Activated T-helper 1 cell treated with anti-CD3 and anti-CD28 coated beads, Interleukin-12 subunit alpha, Interleukin-12 subunit beta, Interleukin-2, Interleukin-4 antibody, amounts not matched to agents 30 ng/mL and 10 ng/mL and 1 ng/mL, durations not matched to agents 14 hours and 24 hours and 36 hours (primary cell): ENCODE measurements around the gene EFCAB8. TPM values are rescaled to one million over a fixed set of nuclear protein-coding genes. Genes with fewer than 3 reads are reported as not detected.
"Not testable (repeated sequence)": the region's sequence is repeated elsewhere in the genome, so short reads cannot be mapped to it uniquely, and the experiment has no call there.

Experiments
- DNase-seq: peaks from one replicate; pipeline ENCODE4 v3.0.0; 2021; ENCODE audit warnings: low spot score
- H3K27ac Mint-ChIP-seq: one replicate; pipeline ENCODE4 v1.8.0; 2021; ENCODE audit warnings: mild to moderate bottlenecking, mixed read lengths
- H3K27me3 Mint-ChIP-seq: one replicate; pipeline ENCODE4 v1.8.0; 2022; ENCODE audit warnings: mild to moderate bottlenecking, moderate library complexity, mixed read lengths; ENCODE audit not compliant: insufficient read depth
- H3K36me3 Mint-ChIP-seq: one replicate; pipeline ENCODE4 v1.8.0; 2021; ENCODE audit warnings: low read depth, mixed read lengths
- H3K4me1 Mint-ChIP-seq: one replicate; pipeline ENCODE4 v1.8.0; 2021; ENCODE audit warnings: low read depth, mixed read lengths
- H3K4me3 Mint-ChIP-seq: one replicate; pipeline ENCODE4 v1.8.0; 2021; ENCODE audit warnings: mild to moderate bottlenecking, moderate library complexity, mixed read lengths
- H3K9me3 Mint-ChIP-seq: one replicate; pipeline ENCODE4 v1.8.0; 2021; ENCODE audit warnings: mixed read lengths
- intact Hi-C: fragments of 100-400 bp; cut with micrococcal nuclease; formaldehyde crosslinking; loops from one replicate; pipeline ENCODE4 v1.15.1; 2024
- total RNA-seq: library from RNA; stranded (reverse); gene quantifications from 2 replicates; pipeline ENCODE4 v1.2.3, GENCODE V29; 2022

Gene EFCAB8
- total RNA-seq, 1 donor from 2014 or later = 0.39 TPM

DNA sequence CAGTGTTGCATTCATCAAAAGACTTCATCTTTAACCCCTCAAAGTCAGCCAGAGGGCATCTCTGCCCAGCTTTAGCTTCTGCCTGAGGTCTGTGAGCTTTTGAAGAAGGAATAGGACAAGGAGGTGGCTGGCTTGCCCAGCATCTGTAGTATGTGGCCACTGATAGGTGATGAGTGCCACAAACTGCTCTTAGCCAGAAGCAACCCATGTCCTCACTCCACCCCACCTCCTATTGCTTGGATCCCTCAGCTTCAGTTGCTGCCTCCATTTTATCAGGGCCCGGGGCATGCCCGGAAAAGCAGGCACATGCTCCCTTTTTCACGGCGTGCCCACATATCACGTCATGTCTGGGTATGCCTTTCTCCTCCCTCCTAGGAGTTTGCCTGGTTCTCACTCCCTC is 11.9 kb upstream of the EFCAB8 start:
- H3K4me3 Mint-ChIP-seq = no peak overlapping the region
- H3K36me3 Mint-ChIP-seq = peaks cover 52% of the 10 kb centered on the region
- H3K4me1 Mint-ChIP-seq = peaks cover 7% of the 10 kb centered on the region
- H3K27me3 Mint-ChIP-seq = no peaks in the 10 kb centered on the region
- H3K9me3 Mint-ChIP-seq = no peaks in the 10 kb centered on the region
- intact Hi-C loops = loop anchor here (10.0 kb wide), 1 partner anchor 128 kb away; no protein-coding TSS in a partner anchor
- no peak overlapping the region for H3K27ac Mint-ChIP-seq
- no peak for DNase-seq

DNA sequence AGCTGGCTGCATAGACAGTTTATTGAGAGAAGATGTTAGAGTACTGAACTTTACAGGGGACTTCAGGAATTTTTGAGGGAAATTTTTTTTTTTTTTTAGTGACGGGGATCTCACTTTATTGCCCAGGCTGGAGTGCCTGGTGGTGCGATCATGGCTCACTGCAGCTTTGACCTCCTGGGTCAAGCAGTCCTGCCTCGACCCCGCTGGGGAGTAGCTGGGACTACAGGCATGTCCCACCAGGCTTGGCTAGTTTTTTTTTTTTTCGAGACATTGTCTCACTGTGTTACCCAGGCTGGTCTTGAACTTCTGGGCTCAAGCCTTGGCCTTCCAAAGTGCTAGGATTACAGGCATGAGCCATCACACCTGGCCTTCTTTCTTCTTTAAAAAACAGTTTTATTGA is 10.8 kb upstream of the EFCAB8 start:
- peaks cover 4% of the 10 kb centered on the region for H3K4me1 Mint-ChIP-seq
- intact Hi-C loops = loop anchor here (10.0 kb wide), 1 partner anchor 127 kb away; no protein-coding TSS in a partner anchor
- no peak overlapping the region for H3K4me3 Mint-ChIP-seq
- DNase-seq = no peak
- H3K27me3 Mint-ChIP-seq = no peaks in the 10 kb centered on the region
- no peaks in the 10 kb centered on the region for H3K9me3 Mint-ChIP-seq
- peaks cover 53% of the 10 kb centered on the region for H3K36me3 Mint-ChIP-seq
- no peak overlapping the region for H3K27ac Mint-ChIP-seq

DNA sequence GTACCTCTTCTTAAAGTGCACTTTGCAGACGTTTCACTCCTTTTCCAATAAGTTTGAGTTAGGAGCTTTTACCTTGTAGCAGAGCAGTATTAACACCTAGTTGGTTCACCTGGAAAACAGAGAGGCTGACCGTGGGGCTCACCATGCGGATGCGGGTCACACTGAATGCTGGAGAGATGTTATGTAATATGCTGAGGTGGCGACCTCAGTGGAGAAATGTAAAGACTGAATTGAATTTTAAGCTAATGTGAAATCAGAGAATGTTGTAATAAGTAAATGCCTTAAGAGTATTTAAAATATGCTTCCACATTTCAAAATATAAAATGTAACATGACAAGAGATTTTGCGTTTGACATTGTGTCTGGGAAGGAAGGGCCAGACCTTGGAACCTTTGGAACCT is 9.9 kb upstream of the EFCAB8 start:
- Mint-ChIP-seq H3K36me3 (peaks cover 54% of the 10 kb centered on the region), H3K9me3 (no peaks in the 10 kb centered on the region), H3K27me3 (no peaks in the 10 kb centered on the region), H3K4me1 (peaks cover 4% of the 10 kb centered on the region), H3K27ac (no peak overlapping the region), H3K4me3 (no peak overlapping the region)
- intact Hi-C loops = loop anchor here (10.0 kb wide), 1 partner anchor 126 kb away; no protein-coding TSS in a partner anchor
- no peak for DNase-seq

DNA sequence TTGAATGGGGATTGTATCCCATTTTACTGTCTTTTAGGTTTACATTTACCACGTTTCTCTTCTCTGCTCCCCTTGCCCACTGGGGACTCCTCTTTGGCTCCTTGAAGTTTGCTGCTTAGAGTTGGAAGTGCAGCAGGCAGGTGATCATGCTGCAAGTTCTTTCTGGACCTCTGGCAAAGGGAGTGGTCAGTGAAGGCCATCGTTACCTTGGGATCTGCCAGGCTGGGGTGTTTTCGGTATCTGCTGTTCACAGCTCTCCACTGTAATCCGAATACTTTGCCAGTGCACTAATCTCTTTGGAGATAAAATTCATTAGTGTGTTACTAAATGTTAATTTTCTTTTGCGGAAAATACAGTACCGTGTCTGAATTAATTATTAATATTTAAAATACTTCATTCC is 9.1 kb upstream of the EFCAB8 start:
- Mint-ChIP-seq H3K4me1 (peaks cover 5% of the 10 kb centered on the region), H3K27ac (no peak overlapping the region), H3K4me3 (no peak overlapping the region), H3K9me3 (no peaks in the 10 kb centered on the region), H3K36me3 (peaks cover 51% of the 10 kb centered on the region), H3K27me3 (no peaks in the 10 kb centered on the region)
- DNase-seq = no peak
- intact Hi-C loops = loop anchor here (10.0 kb wide), 1 partner anchor 125 kb away; no protein-coding TSS in a partner anchor

DNA sequence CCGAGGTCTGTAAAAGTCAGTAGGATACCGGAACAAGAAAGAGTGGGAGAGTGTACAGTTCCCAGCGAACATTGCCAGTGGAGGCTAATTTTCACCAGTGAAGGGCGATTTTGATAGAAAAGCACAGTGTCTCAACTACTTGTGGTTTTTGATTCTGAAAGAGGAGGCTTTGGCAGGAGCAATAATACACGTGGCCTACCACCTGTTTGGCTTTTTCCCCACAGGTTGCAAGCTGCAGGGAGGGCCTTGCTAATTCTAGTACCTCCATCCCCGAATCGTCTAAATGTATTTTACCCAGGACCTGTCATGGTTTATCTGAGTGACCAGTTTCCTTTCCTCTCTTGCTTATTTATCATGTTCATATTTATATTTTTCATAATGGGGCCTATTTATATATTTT is 3.3 kb upstream of the EFCAB8 start:
- peaks cover 29% of the 10 kb centered on the region for H3K36me3 Mint-ChIP-seq
- no peaks in the 10 kb centered on the region for H3K27me3 Mint-ChIP-seq

DNA sequence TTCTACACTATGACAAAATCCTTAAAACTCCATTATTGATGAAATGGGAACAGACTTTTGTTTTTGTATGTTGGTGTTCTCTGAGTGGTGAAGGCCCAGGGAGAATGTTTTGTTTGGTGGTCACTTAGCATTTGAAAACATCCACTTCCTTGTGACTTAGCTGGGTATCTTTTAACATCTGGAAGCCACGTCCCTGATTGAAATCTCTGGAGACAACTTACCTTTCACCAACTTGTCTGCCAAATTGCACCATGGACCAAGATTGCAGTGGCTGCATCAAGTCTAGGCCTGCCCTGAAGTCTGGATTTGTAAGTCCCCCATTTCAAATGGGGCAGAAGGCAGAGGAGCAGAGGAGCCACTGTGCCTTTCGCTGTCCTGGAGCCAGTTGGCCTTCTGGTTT is 534 bp upstream of the EFCAB8 start:
- H3K27ac Mint-ChIP-seq = no peak overlapping the region
- intact Hi-C loops = no loop called here

More for the DNA sequence above, 3.3 kb upstream of the EFCAB8 start:
- peaks cover 15% of the 10 kb centered on the region for H3K4me1 Mint-ChIP-seq
- no peaks in the 10 kb centered on the region for H3K9me3 Mint-ChIP-seq
- H3K4me3 Mint-ChIP-seq = no peak overlapping the region
- intact Hi-C loops = no loop called here
- H3K27ac Mint-ChIP-seq = no peak overlapping the region
- no peak for DNase-seq

DNA sequence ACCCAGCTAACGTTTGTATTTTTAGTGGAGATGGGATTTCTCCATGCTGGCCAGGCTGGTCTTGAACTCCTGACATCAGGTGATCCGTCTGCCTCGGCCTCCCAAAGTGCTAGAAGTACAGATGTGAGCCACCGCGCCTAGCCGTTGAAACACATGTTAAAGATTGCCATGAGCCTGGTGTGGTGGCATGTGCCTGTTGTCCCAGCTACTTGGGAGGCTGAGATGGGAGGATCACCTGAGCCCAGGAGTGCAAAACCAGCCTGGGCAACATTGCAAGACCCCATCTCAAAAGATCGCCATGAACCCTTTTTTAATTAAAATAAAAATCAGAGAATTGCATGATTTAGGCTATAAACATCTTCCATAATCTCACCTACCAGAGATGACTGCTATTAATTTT is 2.7 kb downstream of the EFCAB8 start:
- DNase-seq = no peak
- Mint-ChIP-seq H3K9me3 (no peaks in the 10 kb centered on the region), H3K36me3 (peaks cover 4% of the 10 kb centered on the region), H3K27ac (no peak overlapping the region), H3K4me3 (no peak overlapping the region), H3K27me3 (no peaks in the 10 kb centered on the region), H3K4me1 (no peaks in the 10 kb centered on the region)
- intact Hi-C loops = no loop called here

More for the DNA sequence above, 534 bp upstream of the EFCAB8 start:
- Mint-ChIP-seq H3K4me1 (peaks cover 15% of the 10 kb centered on the region), H3K9me3 (no peaks in the 10 kb centered on the region), H3K27me3 (no peaks in the 10 kb centered on the region), H3K36me3 (peaks cover 18% of the 10 kb centered on the region), H3K4me3 (no peak overlapping the region)
- DNase-seq = no peak

DNA sequence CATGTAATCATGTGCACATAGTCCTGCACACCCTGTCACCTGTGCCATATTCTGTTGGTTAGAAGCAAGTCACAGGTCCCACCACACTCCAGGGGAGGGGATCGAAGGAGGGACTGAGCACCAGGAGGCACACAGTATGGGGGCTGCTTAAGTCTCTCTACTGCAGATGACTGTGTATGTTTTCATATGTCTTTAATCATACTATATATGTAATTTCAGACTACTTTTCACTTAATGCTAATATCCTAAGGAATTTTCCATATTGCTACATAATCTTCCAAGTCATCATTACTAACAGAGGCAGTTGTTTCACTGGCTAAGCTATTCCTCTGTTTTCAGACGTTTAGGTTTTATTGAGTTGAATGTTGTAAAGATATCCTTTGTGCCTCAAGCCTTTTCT is 10.8 kb downstream of the EFCAB8 start:
- no peak overlapping the region for H3K4me3 Mint-ChIP-seq
- DNase-seq = no peak
- no peak overlapping the region for H3K27ac Mint-ChIP-seq
- intact Hi-C loops = no loop called here
- H3K27me3 Mint-ChIP-seq = no peaks in the 10 kb centered on the region
- H3K36me3 Mint-ChIP-seq = no peaks in the 10 kb centered on the region
- no peaks in the 10 kb centered on the region for H3K4me1 Mint-ChIP-seq
- H3K9me3 Mint-ChIP-seq = no peaks in the 10 kb centered on the region

DNA sequence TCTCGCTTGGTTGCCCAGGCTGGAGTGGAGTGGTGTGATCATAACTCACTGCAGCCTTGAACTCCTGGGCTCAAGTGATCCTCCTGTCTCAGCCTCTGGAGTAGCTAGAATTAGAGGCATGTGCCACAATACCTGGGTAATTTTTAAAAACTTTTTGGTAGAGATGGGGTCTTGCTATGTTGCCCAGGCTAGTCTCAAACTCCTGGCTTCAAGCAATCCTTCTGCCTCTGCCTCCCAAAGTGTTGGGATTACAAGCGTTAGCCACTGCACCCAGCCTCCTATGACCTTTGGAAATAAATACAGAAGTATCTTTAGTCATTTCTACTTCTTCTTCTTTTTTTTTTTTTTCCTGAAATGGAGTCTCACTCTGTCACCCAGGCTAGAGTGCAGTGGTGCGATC is 11.8 kb downstream of the EFCAB8 start:
- H3K9me3 Mint-ChIP-seq, H3K4me1 Mint-ChIP-seq, DNase-seq, H3K4me3 Mint-ChIP-seq, intact Hi-C loops, H3K27me3 Mint-ChIP-seq, H3K36me3 Mint-ChIP-seq, H3K27ac Mint-ChIP-seq: not testable (repeated sequence)

DNA sequence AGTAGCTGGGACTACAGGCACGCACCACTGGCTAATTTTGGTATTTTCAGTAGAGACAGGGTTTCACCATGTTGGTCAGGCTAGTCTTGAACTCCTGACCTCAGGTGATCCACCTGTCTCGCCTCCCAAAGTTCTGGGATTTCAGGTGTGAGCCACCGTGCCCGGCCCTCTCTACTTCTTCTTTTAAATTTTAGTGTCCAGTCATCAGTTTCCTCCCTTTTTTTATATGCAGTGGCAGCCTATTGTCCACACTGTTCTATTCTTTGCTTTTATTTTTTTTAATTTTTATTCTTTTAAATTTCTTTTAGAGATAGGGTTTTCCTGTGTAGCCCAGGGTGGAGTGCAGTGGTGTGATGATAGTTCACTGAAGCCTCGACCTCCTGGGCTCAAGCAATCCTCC is 12.3 kb downstream of the EFCAB8 start:
- no peaks in the 10 kb centered on the region for H3K4me1 Mint-ChIP-seq
- DNase-seq = no peak
- no peaks in the 10 kb centered on the region for H3K27me3 Mint-ChIP-seq
- intact Hi-C loops = no loop called here
- no peaks in the 10 kb centered on the region for H3K36me3 Mint-ChIP-seq
- H3K9me3 Mint-ChIP-seq = no peaks in the 10 kb centered on the region
- H3K4me3 Mint-ChIP-seq = no peak overlapping the region
- no peak overlapping the region for H3K27ac Mint-ChIP-seq

DNA sequence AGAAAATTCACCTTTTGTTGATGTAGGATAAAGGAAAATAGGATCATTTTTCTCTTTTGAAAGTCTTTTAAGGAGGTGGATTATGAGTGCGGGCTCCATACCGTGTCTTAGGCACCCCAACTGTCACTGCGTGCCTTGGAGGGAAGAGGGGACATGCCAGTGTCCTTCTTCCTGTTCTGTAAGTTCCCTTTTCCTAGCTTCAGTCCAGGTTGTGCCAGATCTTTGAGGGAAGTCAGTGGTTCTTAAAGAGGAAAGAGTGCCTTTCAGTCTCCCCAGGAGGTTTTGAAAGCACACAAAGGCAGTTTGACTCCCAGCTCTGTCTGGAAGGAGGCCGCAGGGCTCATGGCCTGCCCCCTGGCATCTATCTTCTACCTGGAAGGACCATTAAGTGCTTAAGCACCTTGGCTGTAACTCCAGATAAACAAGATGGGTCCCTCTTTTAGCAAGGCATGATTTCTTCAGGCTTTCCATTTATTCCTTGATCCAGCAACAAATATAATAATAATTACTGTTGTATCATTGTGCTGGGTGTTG is 13.0 kb downstream of the EFCAB8 start:
- Mint-ChIP-seq H3K27me3 (no peaks in the 10 kb centered on the region), H3K4me3 (no peak overlapping the region), H3K4me1 (no peaks in the 10 kb centered on the region), H3K27ac (no peak overlapping the region), H3K9me3 (no peaks in the 10 kb centered on the region), H3K36me3 (no peaks in the 10 kb centered on the region)
- intact Hi-C loops = no loop called here
- DNase-seq = no peak

DNA sequence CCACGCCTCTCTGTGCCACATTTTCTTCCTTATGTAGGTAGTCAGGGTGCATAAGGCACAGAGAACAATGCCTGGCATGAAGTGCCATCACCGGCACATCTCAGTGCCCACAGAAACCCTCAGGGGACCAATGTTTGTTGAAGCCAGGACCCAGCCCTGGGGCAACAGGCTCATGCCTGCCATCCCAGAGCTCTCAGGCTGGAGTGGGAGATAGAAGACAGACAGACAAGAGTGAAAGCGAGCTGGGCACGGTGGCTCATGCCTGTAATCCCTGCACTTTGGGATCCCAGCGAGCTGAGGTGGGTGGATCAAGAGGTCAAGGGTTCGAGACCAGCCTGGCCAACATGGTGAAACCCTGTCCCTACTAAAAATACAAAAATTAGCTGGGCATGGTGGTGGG is 13.5 kb downstream of the EFCAB8 start:
- H3K27ac Mint-ChIP-seq = no peak overlapping the region
- intact Hi-C loops = no loop called here
- H3K4me3 Mint-ChIP-seq = no peak overlapping the region
- H3K27me3 Mint-ChIP-seq = no peaks in the 10 kb centered on the region
- no peak for DNase-seq
- no peaks in the 10 kb centered on the region for H3K36me3 Mint-ChIP-seq
- H3K4me1 Mint-ChIP-seq = no peaks in the 10 kb centered on the region
- H3K9me3 Mint-ChIP-seq = no peaks in the 10 kb centered on the region

DNA sequence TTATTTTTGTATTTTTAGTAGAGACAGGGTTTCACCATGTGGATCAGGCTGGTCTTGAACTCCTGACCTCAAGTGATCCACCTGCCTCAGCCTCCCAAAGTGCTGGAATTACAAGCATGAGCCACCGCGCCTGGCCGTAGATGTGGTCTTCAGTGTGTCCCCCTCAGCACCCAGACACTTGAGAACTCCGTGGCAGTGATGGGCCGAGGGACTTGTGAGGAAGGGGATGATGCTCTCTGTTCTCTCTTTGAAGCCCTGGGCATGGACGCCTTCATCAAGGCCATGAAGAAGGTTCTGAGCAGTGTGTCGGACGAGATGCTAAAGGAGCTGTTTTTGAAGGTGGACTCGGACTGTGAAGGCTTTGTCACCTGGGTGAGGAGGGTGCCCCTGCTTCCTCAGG is 16.9 kb downstream of the EFCAB8 start:
- DNase-seq = no peak
- intact Hi-C loops = no loop called here
- Mint-ChIP-seq H3K27ac (no peak overlapping the region), H3K4me1 (no peaks in the 10 kb centered on the region), H3K27me3 (no peaks in the 10 kb centered on the region), H3K36me3 (no peaks in the 10 kb centered on the region), H3K4me3 (no peak overlapping the region), H3K9me3 (no peaks in the 10 kb centered on the region)

DNA sequence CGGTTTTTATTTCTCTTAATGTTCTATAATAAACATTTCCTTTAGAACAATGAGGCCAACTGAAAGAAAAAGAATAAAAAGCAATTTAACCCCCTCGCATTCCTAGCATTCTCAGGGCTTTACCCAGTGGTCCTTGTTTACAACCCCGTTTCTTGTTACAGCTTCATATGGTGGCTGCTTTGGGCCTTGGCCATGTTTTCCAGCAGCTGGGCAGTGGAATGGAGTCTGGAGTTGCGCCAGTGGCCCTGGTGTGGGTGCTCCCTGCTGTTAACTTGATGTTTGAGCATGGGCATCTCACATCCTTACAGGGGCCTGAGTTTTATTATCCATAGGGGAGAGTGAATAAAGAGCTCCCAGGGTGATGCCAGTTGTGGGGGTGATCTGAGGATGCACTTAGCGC is 18.8 kb downstream of the EFCAB8 start:
- Mint-ChIP-seq H3K36me3 (no peaks in the 10 kb centered on the region), H3K27ac (no peak overlapping the region), H3K27me3 (no peaks in the 10 kb centered on the region), H3K4me1 (no peaks in the 10 kb centered on the region), H3K4me3 (no peak overlapping the region), H3K9me3 (no peaks in the 10 kb centered on the region)
- no peak for DNase-seq
- intact Hi-C loops = no loop called here
